OCI-LY7 (cell line): ENCODE results near the gene SVOPL. TPM values are rescaled to one million over a fixed set of nuclear protein-coding genes. Genes with fewer than 3 reads are reported as not detected.

ENCODE experiments used
- BruUV-seq: library from RNA; stranded (reverse); fragments of 400-500 nt; replicated peaks from 2 replicates; lab custom pipeline; 2021; lab: Mats Ljungman, UMichigan
- CTCF ChIA-PET: fragments of 300-600 bp; sonication (Branson Sonifier 250); formaldehyde crosslinking; loops from one replicate; lab custom pipeline; 2022; ENCODE audit warnings: antibody characterized with exemption; ENCODE audit not compliant: unreplicated experiment; lab: Charles Lee
- POLR2A ChIA-PET: fragments of 300-600 bp; sonication (Branson Sonifier 250); formaldehyde crosslinking; loops from one replicate; lab custom pipeline; 2022; ENCODE audit warnings: antibody characterized with exemption; lab: Charles Lee
- DNase-seq: peaks from one replicate; pipeline ENCODE4 v3.0.0-alpha.2; 2015; ENCODE audit warnings: low spot score
- H2AFZ ChIP-seq: fragments of 200-600 bp; sonication (generic), shearing (Covaris generic); 2 replicates; pipeline ENCODE4 v1.6.1; 2014; ENCODE audit warnings: mild to moderate bottlenecking, antibody characterized with exemption, low read length, moderate library complexity
- H3K27ac ChIP-seq: fragments of 200-600 bp; sonication (generic); 2 replicates; pipeline ENCODE4 v1.5.1; 2014; ENCODE audit warnings: mixed run types, low read depth, mild to moderate bottlenecking, moderate library complexity, low read length, inconsistent platforms; ENCODE audit not compliant: poor library complexity, severe bottlenecking
- H3K36me3 ChIP-seq: fragments of 200-600 bp; sonication (generic); 2 replicates; pipeline ENCODE4 v1.6.1; 2014; ENCODE audit warnings: mild to moderate bottlenecking, antibody characterized with exemption, low read length, moderate library complexity, mixed read lengths; ENCODE audit not compliant: insufficient read depth
- H3K4me1 ChIP-seq: fragments of 200-600 bp; sonication (generic); 2 replicates; pipeline ENCODE4 v1.5.1; 2014; ENCODE audit warnings: mild to moderate bottlenecking, low read length; ENCODE audit not compliant: insufficient read depth, poor library complexity, severe bottlenecking
- H3K4me2 ChIP-seq: fragments of 200-600 bp; sonication (generic); 2 replicates; pipeline ENCODE4 v1.6.1; 2014; ENCODE audit warnings: mild to moderate bottlenecking, low read length
- H3K4me3 ChIP-seq: fragments of 200-600 bp; sonication (generic); 2 replicates; pipeline ENCODE4 v1.5.1; 2014; ENCODE audit warnings: mild to moderate bottlenecking, low read depth, low read length; ENCODE audit not compliant: poor library complexity, severe bottlenecking
- H3K79me2 ChIP-seq: fragments of 200-600 bp; sonication (generic); 2 replicates; pipeline ENCODE4 v1.6.1; 2016; ENCODE audit warnings: low read depth, mild to moderate bottlenecking, low read length, moderate library complexity, mixed read lengths; ENCODE audit not compliant: insufficient read depth
- H3K9me2 ChIP-seq: fragments of 200-600 bp; sonication (generic); 2 replicates; pipeline ENCODE4 v1.6.1; 2016; ENCODE audit warnings: mild to moderate bottlenecking, low read length, mixed read lengths; ENCODE audit not compliant: insufficient read depth
- H3K9me3 ChIP-seq: fragments of 200-600 bp; sonication (generic); 2 replicates; pipeline ENCODE4 v1.6.1; 2014; ENCODE audit warnings: mild to moderate bottlenecking, mixed run types, low read length, mixed read lengths
- H4K20me1 ChIP-seq: fragments of 200-600 bp; sonication (generic); 2 replicates; pipeline ENCODE4 v1.6.1; 2014; ENCODE audit warnings: mild to moderate bottlenecking, antibody characterized with exemption, low read length, moderate library complexity, mixed read lengths; ENCODE audit not compliant: insufficient read depth
- CTCF ChIP-seq: fragments of 200-600 bp; sonication (generic); conservative IDR thresholded peaks from 2 replicates; pipeline ENCODE4 v1.5.1; 2014; ENCODE audit warnings: mild to moderate bottlenecking, antibody characterized with exemption, low read length, moderate library complexity, mixed read lengths
- EZH2phosphoT487 ChIP-seq: fragments of 200-600 bp; sonication (generic); IDR thresholded peaks from 2 replicates; pipeline ENCODE4 v1.6.1; 2018; ENCODE audit warnings: low read depth, borderline replicate concordance, mild to moderate bottlenecking, mixed run types, antibody characterized with exemption, low read length, moderate library complexity, mixed read lengths
- intact Hi-C: fragments of 100-400 bp; cut with micrococcal nuclease; formaldehyde crosslinking; loops from one replicate; pipeline ENCODE4 v1.10.0; 2022; ENCODE audit not compliant: unreplicated experiment
- total RNA-seq, 2 experiments: library from RNA; depleted of rRNA in 1 of 2; stranded (reverse); fragments of >200 nt in 1 of 2; shearing (Covaris generic) in 1 of 2; gene quantifications; 2 replicates each; pipeline ENCODE4 v1.2.3, GENCODE V29; 2014 to 2022

SVOPL gene
- total RNA-seq, 2 experiments from 2014 or later: not detected

GRCh38 chr7:138575897-138576428, 125.2 kb downstream of the SVOPL start:
- ChIA-PET CTCF (no interaction called here), POLR2A (no interaction called here)
- H3K27ac ChIP-seq: no peak overlapping the region
- no peak overlapping the region for H3K4me3 ChIP-seq
- no peak for DNase-seq
- BruUV-seq: no TSS peak
- H4K20me1 ChIP-seq: no peaks in the 10 kb centered on the region
- no peaks in the 10 kb centered on the region for H3K79me2 ChIP-seq
- H2AFZ ChIP-seq: no peak overlapping the region
- no peaks in the 10 kb centered on the region for H3K9me2 ChIP-seq
- H3K4me1 ChIP-seq: no peaks in the 10 kb centered on the region
- TF ChIP-seq EZH2phosphoT487: no peak
- TF ChIP-seq CTCF: no peak
- intact Hi-C loops: no loop called here
- no peaks in the 10 kb centered on the region for H3K9me3 ChIP-seq
- peaks cover 88% of the 10 kb centered on the region for H3K36me3 ChIP-seq
- H3K4me2 ChIP-seq: no peak overlapping the region

- no peak for DNase-seq
- CTCF ChIA-PET: no interaction called here
- intact Hi-C loops: no loop called here
Measured at GRCh38 chr7:138573741-138574140, 127.4 kb downstream of the SVOPL start.

More at GRCh38 chr7:138573741-138574140, 127.4 kb downstream of the SVOPL start:
- Histone ChIP-seq H3K4me1 (no peaks in the 10 kb centered on the region), H4K20me1 (no peaks in the 10 kb centered on the region), H3K4me2 (no peak overlapping the region), H3K9me2 (no peaks in the 10 kb centered on the region), H3K36me3 (peaks cover 88% of the 10 kb centered on the region), H3K9me3 (no peaks in the 10 kb centered on the region), H3K4me3 (no peak overlapping the region), H2AFZ (no peak overlapping the region), H3K79me2 (no peaks in the 10 kb centered on the region), H3K27ac (no peak overlapping the region)
- no TSS peak for BruUV-seq
- POLR2A ChIA-PET: no interaction called here
- no peak for TF ChIP-seq CTCF
- TF ChIP-seq EZH2phosphoT487: no peak
